ENCODE data around the gene CGB5. TPM values are rescaled to one million over a fixed set of nuclear protein-coding genes. Genes with fewer than 3 reads are reported as not detected.
"Not testable (repeated sequence)": the region's sequence is repeated elsewhere in the genome, so short reads cannot be mapped to it uniquely, and the experiment has no call there.

Gene CGB5
- total RNA-seq, 1 donor from 2014 or later, result not detected

DNA sequence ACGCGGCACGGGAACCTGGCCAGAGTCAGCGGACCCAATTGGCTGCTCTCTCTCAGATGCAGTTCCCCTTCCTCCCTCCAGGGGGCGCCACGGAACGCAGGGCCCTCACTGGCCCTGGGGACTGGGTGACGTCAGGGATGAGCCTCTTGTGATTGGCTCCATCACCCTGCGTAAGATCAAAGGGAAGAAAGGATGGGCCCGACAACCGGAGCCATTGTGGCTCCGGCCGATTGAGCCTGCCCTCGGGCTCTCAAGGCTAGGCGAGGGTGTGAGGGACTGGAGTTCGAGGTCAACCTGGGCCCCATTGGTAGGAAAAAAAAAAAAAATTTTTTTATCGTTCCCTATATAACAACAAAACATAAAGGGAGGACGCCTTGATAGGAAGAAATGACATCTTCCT is 6.8 kb upstream of the CGB5 start, which contains the start of gene CGB1:
Gene CGB1 (minus strand): TSS at position 81 of the 400 bp plus-strand sequence. CDS start 184 bp downstream, outside the sequence.
- peaks cover 13% of the 10 kb centered on the region for H3K27me3 Mint-ChIP-seq
- not testable (repeated sequence) for DNase-seq (ENCODE audit: low spot score, unreplicated experiment); H3K4me3 Mint-ChIP-seq (ENCODE audit: low read depth); H3K36me3 Mint-ChIP-seq (ENCODE audit: insufficient read depth); H3K4me1 Mint-ChIP-seq (ENCODE audit: low read depth); H3K9me3 Mint-ChIP-seq (ENCODE audit: low read depth); H3K27ac Mint-ChIP-seq
- TF ChIP-seq, protein P1, sequence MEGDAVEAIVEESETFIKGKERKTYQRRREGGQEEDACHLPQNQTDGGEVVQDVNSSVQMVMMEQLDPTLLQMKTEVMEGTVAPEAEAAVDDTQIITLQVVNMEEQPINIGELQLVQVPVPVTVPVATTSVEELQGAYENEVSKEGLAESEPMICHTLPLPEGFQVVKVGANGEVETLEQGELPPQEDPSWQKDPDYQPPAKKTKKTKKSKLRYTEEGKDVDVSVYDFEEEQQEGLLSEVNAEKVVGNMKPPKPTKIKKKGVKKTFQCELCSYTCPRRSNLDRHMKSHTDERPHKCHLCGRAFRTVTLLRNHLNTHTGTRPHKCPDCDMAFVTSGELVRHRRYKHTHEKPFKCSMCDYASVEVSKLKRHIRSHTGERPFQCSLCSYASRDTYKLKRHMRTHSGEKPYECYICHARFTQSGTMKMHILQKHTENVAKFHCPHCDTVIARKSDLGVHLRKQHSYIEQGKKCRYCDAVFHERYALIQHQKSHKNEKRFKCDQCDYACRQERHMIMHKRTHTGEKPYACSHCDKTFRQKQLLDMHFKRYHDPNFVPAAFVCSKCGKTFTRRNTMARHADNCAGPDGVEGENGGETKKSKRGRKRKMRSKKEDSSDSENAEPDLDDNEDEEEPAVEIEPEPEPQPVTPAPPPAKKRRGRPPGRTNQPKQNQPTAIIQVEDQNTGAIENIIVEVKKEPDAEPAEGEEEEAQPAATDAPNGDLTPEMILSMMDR (IDR thresholded peaks at IDR 0.05; ENCODE audit: unreplicated experiment), result peak; percentile 35

DNA sequence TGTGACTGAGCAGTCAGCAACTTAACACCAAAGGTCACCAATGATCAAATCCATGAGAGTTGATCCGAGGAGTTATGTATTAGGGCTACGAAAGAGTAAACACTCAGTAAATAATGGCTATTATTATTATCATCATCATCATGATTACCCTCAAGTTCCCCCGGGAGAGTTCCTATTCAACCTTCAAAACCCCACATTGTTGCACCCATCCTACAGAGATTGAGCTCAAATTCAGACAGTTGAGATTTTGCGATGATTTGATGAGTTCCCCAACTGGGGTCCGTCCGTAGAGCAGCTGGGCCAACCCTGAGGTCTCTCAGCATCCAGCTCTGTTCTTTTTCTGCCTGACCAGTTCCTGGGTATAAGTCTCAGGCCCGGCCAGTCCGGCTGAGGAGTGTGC is 5.5 kb upstream of the CGB5 start:
- H3K9me3 Mint-ChIP-seq (ENCODE audit: low read depth); H3K4me1 Mint-ChIP-seq (ENCODE audit: low read depth); H3K27ac Mint-ChIP-seq; DNase-seq (ENCODE audit: low spot score, unreplicated experiment); H3K4me3 Mint-ChIP-seq (ENCODE audit: low read depth); H3K36me3 Mint-ChIP-seq (ENCODE audit: insufficient read depth): not testable (repeated sequence)
- peaks cover 18% of the 10 kb centered on the region for H3K27me3 Mint-ChIP-seq

DNA sequence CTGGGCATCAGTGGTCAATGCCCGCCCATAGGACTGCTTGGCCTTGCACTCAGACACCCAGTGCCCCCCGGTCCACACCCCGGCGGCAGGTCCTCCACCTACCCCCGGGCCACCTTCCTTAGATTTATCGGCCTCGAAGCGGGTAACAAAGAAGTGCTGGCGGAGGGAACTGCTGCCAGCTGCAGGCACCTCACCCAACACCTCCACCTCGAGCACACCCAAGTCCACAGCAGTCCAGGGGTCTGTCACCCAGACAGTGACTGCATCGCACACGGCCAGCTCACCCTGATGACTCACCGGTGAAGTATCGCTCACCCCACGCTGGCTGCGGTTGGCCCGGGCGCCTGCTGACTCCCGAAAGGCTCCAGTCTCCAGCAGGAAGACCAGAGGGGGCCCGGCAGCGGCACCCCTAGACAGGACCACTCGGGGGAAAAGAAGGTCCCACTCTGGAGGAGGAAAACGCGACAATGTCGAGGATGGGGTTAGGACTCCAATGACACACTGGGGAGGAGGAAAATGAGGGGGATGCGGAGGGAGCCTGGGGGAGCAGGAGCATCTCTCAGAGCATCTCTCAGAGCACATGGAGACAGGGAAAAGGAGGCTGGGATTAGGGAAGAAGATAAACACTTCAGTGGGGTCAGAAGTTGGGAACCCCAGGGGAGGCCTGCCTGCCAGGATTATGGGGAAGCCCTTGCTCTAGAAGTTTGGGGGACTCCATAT is 4.9 kb upstream of the CGB5 start:
- not testable (repeated sequence) for H3K4me3 Mint-ChIP-seq (ENCODE audit: low read depth); H3K36me3 Mint-ChIP-seq (ENCODE audit: insufficient read depth); H3K9me3 Mint-ChIP-seq (ENCODE audit: low read depth); DNase-seq (ENCODE audit: low spot score, unreplicated experiment); H3K4me1 Mint-ChIP-seq (ENCODE audit: low read depth); H3K27ac Mint-ChIP-seq
- H3K27me3 Mint-ChIP-seq, result peaks cover 19% of the 10 kb centered on the region

DNA sequence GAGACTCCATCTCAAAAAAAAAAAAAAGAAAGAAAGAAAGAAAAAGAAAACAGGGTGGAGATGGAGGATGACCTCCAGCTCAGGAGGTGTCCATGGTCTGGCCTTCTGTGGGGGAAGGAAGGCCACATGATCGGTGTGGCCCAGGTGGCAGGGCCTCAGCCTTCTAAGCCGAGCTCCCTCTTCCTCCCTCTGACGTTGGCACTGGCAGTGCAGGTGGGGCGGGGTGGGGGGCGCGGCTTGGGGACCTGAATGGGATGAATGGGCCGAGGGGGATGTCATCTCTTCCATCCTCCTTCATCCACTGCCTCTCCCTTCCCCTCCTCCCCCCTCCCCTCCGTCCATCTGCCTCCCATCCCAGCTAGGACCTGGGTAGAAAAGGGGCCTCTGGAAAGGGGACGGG is 3.9 kb upstream of the CGB5 start:
- peaks cover 19% of the 10 kb centered on the region for H3K27me3 Mint-ChIP-seq
- H3K27ac Mint-ChIP-seq; DNase-seq (ENCODE audit: low spot score, unreplicated experiment); H3K9me3 Mint-ChIP-seq (ENCODE audit: low read depth); H3K36me3 Mint-ChIP-seq (ENCODE audit: insufficient read depth); H3K4me1 Mint-ChIP-seq (ENCODE audit: low read depth); H3K4me3 Mint-ChIP-seq (ENCODE audit: low read depth): not testable (repeated sequence)

DNA sequence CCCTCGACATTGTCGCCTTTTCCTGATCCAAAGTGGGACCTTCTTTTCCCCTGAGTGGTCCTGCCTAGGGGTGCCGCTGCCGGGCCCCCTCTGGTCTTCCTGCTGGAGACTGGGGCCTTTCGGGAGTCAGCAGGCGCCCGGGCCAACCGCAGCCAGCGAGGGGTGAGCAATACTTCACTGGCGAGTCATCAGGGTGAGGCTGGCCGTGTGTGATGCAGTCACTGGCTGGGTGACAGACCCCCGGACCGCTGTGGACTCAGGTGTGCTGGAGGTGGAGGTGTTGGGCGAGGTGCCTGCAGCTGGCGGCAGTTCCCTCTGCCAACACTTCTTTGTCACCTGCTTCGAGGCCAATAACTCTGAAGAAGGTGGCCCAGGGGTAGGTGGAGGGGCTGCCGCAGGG is 1.5 kb upstream of the CGB5 start:
- TF ChIP-seq, protein P1 (IDR thresholded peaks at IDR 0.05; ENCODE audit: unreplicated experiment), result no peak
- DNase-seq (ENCODE audit: low spot score, unreplicated experiment), result no peak
- H3K36me3 Mint-ChIP-seq (ENCODE audit: insufficient read depth), result no peaks in the 10 kb centered on the region
- H3K27me3 Mint-ChIP-seq, result peaks cover 16% of the 10 kb centered on the region
- H3K4me1 Mint-ChIP-seq (ENCODE audit: low read depth), result no peaks in the 10 kb centered on the region
- H3K27ac Mint-ChIP-seq, result peak overlapping the region; percentile 39
- no peak overlapping the region for H3K4me3 Mint-ChIP-seq (ENCODE audit: low read depth)
- no peaks in the 10 kb centered on the region for H3K9me3 Mint-ChIP-seq (ENCODE audit: low read depth)

DNA sequence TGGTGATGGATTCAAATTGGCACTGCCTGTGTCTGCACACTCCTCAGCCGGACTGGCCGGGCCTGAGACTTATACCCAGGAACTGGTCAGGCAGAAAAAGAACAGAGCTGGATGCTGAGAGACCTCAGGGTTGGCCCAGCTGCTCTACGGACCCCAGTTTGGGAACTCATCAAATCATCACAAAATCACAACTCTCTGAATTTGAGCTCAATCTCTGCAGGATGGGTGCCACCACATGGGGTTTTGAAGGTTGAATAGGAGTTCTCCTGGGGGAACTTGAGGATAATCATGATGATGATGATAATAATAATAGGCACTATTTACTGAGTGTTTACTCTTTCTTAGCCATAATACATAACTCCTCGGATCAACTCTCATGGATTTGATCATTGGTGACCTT is 982 bp upstream of the CGB5 start:
- H3K27me3 Mint-ChIP-seq, result peaks cover 16% of the 10 kb centered on the region
- not testable (repeated sequence) for H3K4me3 Mint-ChIP-seq (ENCODE audit: low read depth); H3K36me3 Mint-ChIP-seq (ENCODE audit: insufficient read depth); H3K9me3 Mint-ChIP-seq (ENCODE audit: low read depth); H3K4me1 Mint-ChIP-seq (ENCODE audit: low read depth); DNase-seq (ENCODE audit: low spot score, unreplicated experiment); H3K27ac Mint-ChIP-seq

DNA sequence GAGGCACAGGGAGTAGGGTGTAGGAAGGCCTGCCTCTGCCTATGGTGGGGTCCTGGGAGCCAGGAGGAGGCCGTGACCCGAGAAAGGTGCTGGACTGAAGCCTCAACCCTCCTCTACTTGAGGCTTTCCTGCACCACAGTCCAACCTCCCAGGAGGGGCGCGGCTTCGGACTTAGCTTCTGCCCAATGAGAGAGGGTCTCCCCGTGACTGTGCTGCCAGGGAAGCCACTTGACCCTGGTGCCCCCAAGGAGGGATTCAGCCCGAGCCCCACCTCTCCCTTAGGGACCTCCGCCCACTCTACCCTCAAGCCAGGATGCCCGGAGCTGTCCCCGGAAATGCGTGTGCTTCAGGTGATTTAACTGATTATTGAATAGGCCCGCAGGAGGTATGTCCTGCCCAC is 5.4 kb downstream of the CGB5 start, which contains the start of gene CGB8:
Gene CGB8 (minus strand): TSS at position 101 of the 400 bp plus-strand sequence. CDS start 372 bp downstream, outside the sequence.
- not testable (repeated sequence) for H3K4me1 Mint-ChIP-seq (ENCODE audit: low read depth); H3K4me3 Mint-ChIP-seq (ENCODE audit: low read depth); DNase-seq (ENCODE audit: low spot score, unreplicated experiment); H3K27ac Mint-ChIP-seq; H3K36me3 Mint-ChIP-seq (ENCODE audit: insufficient read depth); H3K9me3 Mint-ChIP-seq (ENCODE audit: low read depth)
- peaks cover 15% of the 10 kb centered on the region for H3K27me3 Mint-ChIP-seq

DNA sequence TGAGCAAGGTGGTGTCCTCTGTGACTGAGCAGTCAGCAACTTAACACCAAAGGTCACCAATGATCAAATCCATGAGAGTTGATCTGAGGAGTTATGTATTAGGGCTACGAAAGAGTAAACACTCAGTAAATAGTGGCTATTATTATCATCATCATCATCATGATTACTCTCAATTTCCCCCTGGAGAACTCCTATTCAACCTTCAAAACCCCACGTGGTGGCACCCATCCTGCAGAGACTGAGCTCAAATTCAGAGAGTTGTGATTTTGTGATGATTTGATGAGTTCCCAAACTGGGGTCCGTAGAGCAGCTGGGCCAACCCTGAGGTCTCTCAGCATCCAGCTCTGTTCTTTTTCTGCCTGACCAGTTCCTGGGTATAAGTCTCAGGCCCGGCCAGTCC is 6.2 kb downstream of the CGB5 start:
- not testable (repeated sequence) for H3K27ac Mint-ChIP-seq; H3K36me3 Mint-ChIP-seq (ENCODE audit: insufficient read depth); H3K4me3 Mint-ChIP-seq (ENCODE audit: low read depth); DNase-seq (ENCODE audit: low spot score, unreplicated experiment); H3K9me3 Mint-ChIP-seq (ENCODE audit: low read depth); H3K4me1 Mint-ChIP-seq (ENCODE audit: low read depth)
- peaks cover 17% of the 10 kb centered on the region for H3K27me3 Mint-ChIP-seq

DNA sequence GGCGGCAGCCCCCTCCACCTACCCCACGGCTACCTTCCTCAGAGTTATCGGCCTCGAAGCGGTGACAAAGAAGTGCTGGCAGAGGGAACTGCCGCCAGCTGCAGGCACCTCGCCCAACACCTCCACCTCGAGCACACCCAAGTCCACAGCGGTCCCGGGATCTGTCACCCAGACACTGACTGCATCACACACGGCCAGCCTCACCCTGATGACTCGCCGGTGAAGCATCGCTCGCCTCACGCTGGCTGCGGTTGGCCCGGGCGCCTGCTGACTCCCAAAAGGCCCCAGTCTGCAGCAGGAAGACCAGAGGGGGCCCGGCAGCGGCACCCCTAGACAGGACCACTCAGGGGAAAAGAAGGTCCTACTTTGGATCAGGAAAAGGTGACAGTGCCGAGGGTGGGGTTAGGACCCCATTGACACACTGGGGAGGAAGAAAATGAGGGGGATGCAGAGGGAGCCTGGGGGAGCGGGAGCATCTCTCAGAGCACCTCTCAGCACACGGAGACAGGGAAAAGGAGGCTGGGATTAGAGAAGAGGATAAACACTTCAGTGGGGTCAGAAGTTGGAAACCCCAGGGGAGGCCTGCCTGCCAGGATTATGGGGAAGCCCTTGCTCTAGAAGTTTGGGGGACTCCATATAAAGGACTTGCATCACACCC is 6.9 kb downstream of the CGB5 start:
- H3K4me1 Mint-ChIP-seq (ENCODE audit: low read depth); H3K4me3 Mint-ChIP-seq (ENCODE audit: low read depth); H3K9me3 Mint-ChIP-seq (ENCODE audit: low read depth); H3K36me3 Mint-ChIP-seq (ENCODE audit: insufficient read depth); DNase-seq (ENCODE audit: low spot score, unreplicated experiment); H3K27ac Mint-ChIP-seq: not testable (repeated sequence)
- peaks cover 23% of the 10 kb centered on the region for H3K27me3 Mint-ChIP-seq
